ACHN (cell line): ENCODE results near the gene HDAC3.

Experiments used
- DNase-seq: peaks from one replicate; pipeline ENCODE4 v3.0.0-alpha.2; 2015
- in situ Hi-C: cut with HindIII; loops from 2 replicates; pipeline ENCODE4 v1.10.0; 2017; ENCODE audit warnings: low sequenced_read_pairs, low pct_ligation_motif_present, low pct_unique_long_range_greater_than_20kb

HDAC3 gene

GRCh38 chr5:141664733-141665461 is 28.2 kb upstream of the HDAC3 start:
- in situ Hi-C loops, result no loop called here

GRCh38 chr5:141663506-141663905 is 26.9 kb upstream of the HDAC3 start:
- in situ Hi-C loops, result no loop called here
- DNase-seq, result no peak

More at GRCh38 chr5:141664733-141665461, 28.2 kb upstream of the HDAC3 start:
- peak; percentile 67 for DNase-seq

GRCh38 chr5:141662028-141662427 is 25.4 kb upstream of the HDAC3 start:
- in situ Hi-C loops, result no loop called here
- no peak for DNase-seq

- DNase-seq, result peak; percentile 88
- in situ Hi-C loops, result no loop called here
Measured at GRCh38 chr5:141657937-141658545, 21.4 kb upstream of the HDAC3 start.

- in situ Hi-C loops, result no loop called here
- no peak for DNase-seq
Measured at GRCh38 chr5:141657404-141657803, 20.8 kb upstream of the HDAC3 start.

GRCh38 chr5:141656396-141656795 is 19.7 kb upstream of the HDAC3 start:
- DNase-seq, result no peak
- in situ Hi-C loops, result no loop called here

- no peak for DNase-seq
- in situ Hi-C loops, result no loop called here
Measured at GRCh38 chr5:141655020-141655419, 18.4 kb upstream of the HDAC3 start.

GRCh38 chr5:141654298-141654697 is 17.6 kb upstream of the HDAC3 start:
- in situ Hi-C loops, result no loop called here
- DNase-seq, result peak; percentile 51

GRCh38 chr5:141651728-141652105 is 15.1 kb upstream of the HDAC3 start:
- in situ Hi-C loops, result no loop called here
- DNase-seq, result no peak

- peak; percentile 75 for DNase-seq
- in situ Hi-C loops, result no loop called here
Measured at GRCh38 chr5:141650851-141651727, 14.4 kb upstream of the HDAC3 start, which contains the start of gene FCHSD1. Gene FCHSD1, minus strand, starts transcription at chr5:141651418. Its CDS starts 50 bp downstream, at chr5:141651368.

- in situ Hi-C loops, result no loop called here
- DNase-seq, result no peak
Measured at GRCh38 chr5:141649972-141650371, 13.3 kb upstream of the HDAC3 start.

- in situ Hi-C loops, result no loop called here
- no peak for DNase-seq
Measured at GRCh38 chr5:141649056-141649688, 12.5 kb upstream of the HDAC3 start.

- in situ Hi-C loops, result no loop called here
- no peak for DNase-seq
Measured at GRCh38 chr5:141647851-141648250, 11.2 kb upstream of the HDAC3 start.

- in situ Hi-C loops, result no loop called here
- DNase-seq, result no peak
Measured at GRCh38 chr5:141647242-141647641, 10.6 kb upstream of the HDAC3 start.

GRCh38 chr5:141646026-141646425 is 9.4 kb upstream of the HDAC3 start:
- in situ Hi-C loops, result no loop called here
- no peak for DNase-seq

GRCh38 chr5:141641634-141642267 is 5.1 kb upstream of the HDAC3 start:
- in situ Hi-C loops, result no loop called here
- DNase-seq, result peak; percentile 88

- in situ Hi-C loops, result no loop called here
- DNase-seq, result no peak
Measured at GRCh38 chr5:141640698-141641097, 4.0 kb upstream of the HDAC3 start.

- no peak for DNase-seq
- in situ Hi-C loops, result no loop called here
Measured at GRCh38 chr5:141640051-141640415, 3.4 kb upstream of the HDAC3 start.
